Neutrophil (primary cell): ENCODE data around the gene VSTM2L.

ENCODE experiments used
- H3K27ac ChIP-seq: fragments of 200-600 bp; sonication (generic); 2 replicates; pipeline ENCODE4 v1.5.1; 2016; ENCODE audit warnings: mild to moderate bottlenecking, moderate library complexity
- H3K27me3 ChIP-seq: fragments of 200-600 bp; sonication (generic); 2 replicates; pipeline ENCODE4 v1.6.0; 2016; ENCODE audit warnings: mild to moderate bottlenecking
- H3K36me3 ChIP-seq: fragments of 200-600 bp; sonication (generic); 2 replicates; pipeline ENCODE4 v1.5.1; 2017
- H3K4me1 ChIP-seq, 2 experiments: fragments of 200-600 bp in 1 of 2; sonication (generic) in 1 of 2; 1 replicate in 1 of 2; 2 replicates in 1 of 2; pipeline versions ENCODE4 v1.5.1 to v1.6.1; 2013 to 2016; ENCODE audit warnings: low read depth in 1 of 2, low read length in 1 of 2, mild to moderate bottlenecking in 1 of 2, moderate library complexity in 1 of 2; ENCODE audit not compliant: control insufficient read depth in 1 of 2, insufficient read depth in 1 of 2
- H3K4me3 ChIP-seq, 2 experiments: fragments of 200-600 bp in 1 of 2; sonication (generic) in 1 of 2; 1 replicate in 1 of 2; 2 replicates in 1 of 2; pipeline ENCODE4 v1.5.1; 2013 to 2016; ENCODE audit warnings: low read depth in 1 of 2, low read length in 1 of 2, mild to moderate bottlenecking in 1 of 2, moderate library complexity in 1 of 2
- H3K9me3 ChIP-seq: fragments of 200-600 bp; sonication (generic); 2 replicates; pipeline ENCODE4 v1.5.1; 2016
- CTCF ChIP-seq: fragments of 200-600 bp; sonication (generic); IDR thresholded peaks from 2 replicates; pipeline ENCODE4 v1.5.1; 2016; ENCODE audit warnings: antibody characterized with exemption

Gene VSTM2L

GRCh38 chr20:37939701-37940560 is 37.0 kb downstream of the VSTM2L start:
- Histone ChIP-seq H3K36me3 (no peaks in the 10 kb centered on the region), H3K4me3 (no peak overlapping the region), H3K27me3 (no peaks in the 10 kb centered on the region), H3K27ac (no peak overlapping the region), H3K4me1 (no peaks in the 10 kb centered on the region), H3K9me3 (no peaks in the 10 kb centered on the region)
- TF ChIP-seq CTCF, result no peak

GRCh38 chr20:37940858-37941257 is 37.9 kb downstream of the VSTM2L start:
- H3K27me3 ChIP-seq, result no peaks in the 10 kb centered on the region
- TF ChIP-seq CTCF, result no peak
- H3K4me1 ChIP-seq, result no peaks in the 10 kb centered on the region
- H3K4me3 ChIP-seq, result no peak overlapping the region
- no peaks in the 10 kb centered on the region for H3K9me3 ChIP-seq
- no peaks in the 10 kb centered on the region for H3K36me3 ChIP-seq
- no peak overlapping the region for H3K27ac ChIP-seq

- Histone ChIP-seq H3K27ac (no peak overlapping the region), H3K4me1 (no peaks in the 10 kb centered on the region), H3K9me3 (no peaks in the 10 kb centered on the region), H3K36me3 (no peaks in the 10 kb centered on the region), H3K4me3 (no peak overlapping the region), H3K27me3 (no peaks in the 10 kb centered on the region)
- TF ChIP-seq CTCF, result no peak
These were observed 38.4 kb downstream of the VSTM2L start for GRCh38 chr20:37941332-37941731.

GRCh38 chr20:37941992-37942391 is 39.1 kb downstream of the VSTM2L start:
- no peaks in the 10 kb centered on the region for H3K27me3 ChIP-seq

GRCh38 chr20:37943033-37943432 is 40.1 kb downstream of the VSTM2L start:
- Histone ChIP-seq H3K4me3 (no peak overlapping the region), H3K4me1 (no peaks in the 10 kb centered on the region), H3K9me3 (no peaks in the 10 kb centered on the region), H3K36me3 (no peaks in the 10 kb centered on the region), H3K27me3 (no peaks in the 10 kb centered on the region), H3K27ac (no peak overlapping the region)
- TF ChIP-seq CTCF, result no peak

More at GRCh38 chr20:37941992-37942391, 39.1 kb downstream of the VSTM2L start:
- H3K4me3 ChIP-seq, result no peak overlapping the region
- no peaks in the 10 kb centered on the region for H3K4me1 ChIP-seq
- no peaks in the 10 kb centered on the region for H3K9me3 ChIP-seq
- TF ChIP-seq CTCF, result no peak
- H3K36me3 ChIP-seq, result no peaks in the 10 kb centered on the region
- no peak overlapping the region for H3K27ac ChIP-seq
